GM18870 (cell line): ENCODE data around the gene PROCR.
"Not testable (repeated sequence)": the region's sequence is repeated elsewhere in the genome, so short reads cannot be mapped to it uniquely, and the experiment has no call there.

Experiments used
- ATAC-seq: cut with Tn5 transposase; IDR thresholded peaks from one replicate; pipeline ENCODE4 v1.9.1; 2021; ENCODE audit warnings: moderate library complexity; ENCODE audit not compliant: unreplicated experiment

The PROCR gene

GRCh38 chr20:35164531-35164930 lies 7.3 kb upstream of the PROCR start:
- not testable (repeated sequence) for ATAC-seq

GRCh38 chr20:35165221-35166185 lies 6.4 kb upstream of the PROCR start:
- no peak for ATAC-seq

- no peak for ATAC-seq
Measured at GRCh38 chr20:35166242-35166830, 5.5 kb upstream of the PROCR start.

GRCh38 chr20:35167787-35168186 lies 4.1 kb upstream of the PROCR start:
- ATAC-seq: no peak

- ATAC-seq: not testable (repeated sequence)
Measured at GRCh38 chr20:35168701-35169409, 3.0 kb upstream of the PROCR start.

- no peak for ATAC-seq
Measured at GRCh38 chr20:35171438-35171752, 477 bp upstream of the PROCR start.

- ATAC-seq: no peak
Measured at GRCh38 chr20:35172434-35172806, 548 bp downstream of the PROCR start.

GRCh38 chr20:35173576-35174192 lies 1.8 kb downstream of the PROCR start:
- ATAC-seq: no peak

GRCh38 chr20:35174458-35175216 lies 2.8 kb downstream of the PROCR start:
- ATAC-seq: no peak

- no peak for ATAC-seq
Measured at GRCh38 chr20:35176132-35176531, 4.3 kb downstream of the PROCR start.

- ATAC-seq: no peak
Measured at GRCh38 chr20:35179292-35180212, 7.7 kb downstream of the PROCR start.

GRCh38 chr20:35180266-35180665 lies 8.4 kb downstream of the PROCR start:
- ATAC-seq: no peak

GRCh38 chr20:35181731-35182130 lies 9.9 kb downstream of the PROCR start:
- ATAC-seq: no peak

- ATAC-seq: not testable (repeated sequence)
Measured at GRCh38 chr20:35186691-35187289, 14.9 kb downstream of the PROCR start.

GRCh38 chr20:35187584-35188190 lies 15.8 kb downstream of the PROCR start:
- no peak for ATAC-seq

- not testable (repeated sequence) for ATAC-seq
Measured at GRCh38 chr20:35189223-35189622, 17.4 kb downstream of the PROCR start.

GRCh38 chr20:35190556-35190955 lies 18.7 kb downstream of the PROCR start:
- ATAC-seq: no peak

GRCh38 chr20:35191419-35192117 lies 19.7 kb downstream of the PROCR start:
- no peak for ATAC-seq
